Epithelial cell of prostate (primary cell): ENCODE measurements around the gene CCDC137.
A peak's percentile ranks its signal among the peaks of the same experiment; 100 is the strongest.

Experiments
- DNase-seq: peaks from one replicate; pipeline ENCODE4 v3.0.0-alpha.2; 2011; ENCODE audit warnings: low read depth, low spot score
- H3K27ac ChIP-seq: fragments of 450-650 bp; 2 replicates; pipeline ENCODE4 v1.5.1; 2017; ENCODE audit warnings: mild to moderate bottlenecking

The CCDC137 gene

GRCh38 chr17:81697261-81698044, 30.9 kb downstream of the CCDC137 start:
- no peak overlapping the region for H3K27ac ChIP-seq
- no peak for DNase-seq

GRCh38 chr17:81700353-81701287, 34.1 kb downstream of the CCDC137 start:
- DNase-seq, result no peak
- H3K27ac ChIP-seq, result no peak overlapping the region

GRCh38 chr17:81701288-81702071, 34.9 kb downstream of the CCDC137 start:
- peak overlapping the region; percentile 90 for H3K27ac ChIP-seq
- no peak for DNase-seq

- H3K27ac ChIP-seq, result peak within 1 kb of the TSS; percentile 90
- peak; percentile 55 for DNase-seq
Measured at GRCh38 chr17:81702934-81703746, 36.6 kb downstream of the CCDC137 start, which contains the start of gene MRPL12. TSS of gene MRPL12 (plus strand) at chr17:81703367. CDS start at chr17:81703502, 135 bp downstream.

DNA sequence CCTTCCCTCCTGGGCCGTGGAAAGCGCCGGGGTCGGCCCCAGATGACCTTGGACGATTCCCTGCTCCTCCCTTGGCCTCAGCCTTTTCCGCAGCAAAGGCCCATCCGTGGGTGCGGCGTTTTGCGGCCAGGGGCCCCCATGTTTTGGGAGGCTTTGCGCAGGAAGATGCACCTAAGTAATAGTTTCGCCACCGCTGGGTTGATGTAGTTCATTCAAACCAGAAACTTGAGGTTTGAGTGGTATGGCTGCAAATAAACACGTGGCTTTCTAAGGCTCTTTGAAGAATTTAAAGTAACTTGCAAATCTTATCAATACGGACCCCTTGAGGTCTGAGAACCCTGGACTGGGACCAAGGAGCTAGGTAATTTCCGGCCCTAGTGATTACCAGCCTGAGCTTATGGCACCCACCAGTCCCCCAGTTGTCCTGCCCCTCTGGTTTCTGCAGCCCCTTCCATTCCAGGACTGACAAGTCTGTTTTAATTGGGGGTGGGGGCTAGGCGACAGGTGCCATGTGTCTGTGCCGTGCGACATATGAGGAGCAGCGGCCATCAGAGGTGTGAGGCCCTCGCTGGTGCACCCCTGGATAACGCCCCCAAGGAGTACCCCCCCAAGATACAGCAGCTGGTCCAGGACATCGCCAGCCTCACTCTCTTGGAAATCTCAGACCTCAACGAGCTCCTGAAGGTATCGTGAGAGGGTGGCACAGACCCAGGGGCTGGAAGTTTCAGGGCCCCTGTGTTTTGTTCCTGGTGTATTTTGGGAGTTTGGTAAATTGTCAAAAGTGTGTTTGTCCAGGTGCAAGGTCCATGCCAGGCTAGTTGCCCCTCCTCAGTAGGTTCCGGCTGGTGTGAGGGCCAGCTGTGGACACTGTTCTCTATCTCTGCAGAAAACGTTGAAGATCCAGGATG, 37.5 kb downstream of the CCDC137 start:
- H3K27ac ChIP-seq, result peak overlapping the region; percentile 90
- DNase-seq, result no peak

DNA sequence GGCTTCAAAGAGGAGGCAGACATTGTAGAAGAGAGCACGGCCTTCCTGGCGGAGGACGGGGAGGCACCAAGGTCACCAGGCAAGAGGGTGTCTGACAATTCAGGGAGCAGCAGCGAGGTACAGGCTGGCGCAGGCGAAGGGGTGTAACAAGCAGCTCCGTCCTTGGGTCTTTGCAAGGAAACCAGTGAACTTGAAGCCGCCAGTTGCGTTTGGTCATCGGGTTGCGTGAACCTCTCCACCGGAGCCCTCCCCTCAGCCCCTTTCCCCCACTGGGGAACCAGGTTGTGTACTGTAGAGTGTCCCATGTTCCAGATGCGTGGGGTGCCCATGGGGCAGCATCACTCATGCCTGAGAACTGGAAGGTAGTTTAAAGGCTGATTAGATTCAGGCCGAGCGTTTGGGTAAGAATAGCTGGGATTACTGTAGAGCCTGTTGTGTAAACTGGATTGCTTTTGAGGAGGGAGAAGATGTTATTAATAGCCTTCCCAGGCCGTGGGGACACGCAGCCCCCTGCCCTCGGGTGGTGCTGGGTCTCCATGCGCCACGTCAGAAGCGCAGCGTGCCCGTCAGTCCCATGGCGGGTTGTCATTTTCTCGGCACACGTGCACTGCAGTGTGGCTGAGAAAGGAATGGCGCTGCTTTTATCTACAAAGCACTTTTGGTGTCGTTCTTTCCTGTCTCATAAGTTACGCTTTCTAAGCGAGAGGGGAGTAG, 39.1 kb downstream of the CCDC137 start:
- no peak overlapping the region for H3K27ac ChIP-seq
- DNase-seq, result no peak

DNA sequence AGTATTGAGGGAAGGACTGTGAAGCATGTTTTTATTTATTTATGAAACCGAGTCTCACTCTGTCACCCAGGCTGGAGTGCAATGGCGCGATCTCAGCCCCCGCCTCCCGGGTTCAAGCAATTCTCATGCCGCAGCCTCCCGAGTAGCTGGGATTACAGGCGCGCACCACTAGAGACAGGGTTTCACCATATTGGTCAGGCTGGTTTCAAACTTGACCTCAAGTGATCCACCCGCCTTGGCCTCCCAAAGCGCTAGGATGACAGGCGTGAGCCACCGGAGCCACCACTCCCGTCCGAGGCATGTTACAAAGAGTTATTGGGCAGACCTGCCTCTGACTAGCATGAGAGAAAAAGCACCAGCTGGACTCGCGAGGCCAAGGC, 39.7 kb downstream of the CCDC137 start:
- no peak overlapping the region for H3K27ac ChIP-seq
- no peak for DNase-seq

DNA sequence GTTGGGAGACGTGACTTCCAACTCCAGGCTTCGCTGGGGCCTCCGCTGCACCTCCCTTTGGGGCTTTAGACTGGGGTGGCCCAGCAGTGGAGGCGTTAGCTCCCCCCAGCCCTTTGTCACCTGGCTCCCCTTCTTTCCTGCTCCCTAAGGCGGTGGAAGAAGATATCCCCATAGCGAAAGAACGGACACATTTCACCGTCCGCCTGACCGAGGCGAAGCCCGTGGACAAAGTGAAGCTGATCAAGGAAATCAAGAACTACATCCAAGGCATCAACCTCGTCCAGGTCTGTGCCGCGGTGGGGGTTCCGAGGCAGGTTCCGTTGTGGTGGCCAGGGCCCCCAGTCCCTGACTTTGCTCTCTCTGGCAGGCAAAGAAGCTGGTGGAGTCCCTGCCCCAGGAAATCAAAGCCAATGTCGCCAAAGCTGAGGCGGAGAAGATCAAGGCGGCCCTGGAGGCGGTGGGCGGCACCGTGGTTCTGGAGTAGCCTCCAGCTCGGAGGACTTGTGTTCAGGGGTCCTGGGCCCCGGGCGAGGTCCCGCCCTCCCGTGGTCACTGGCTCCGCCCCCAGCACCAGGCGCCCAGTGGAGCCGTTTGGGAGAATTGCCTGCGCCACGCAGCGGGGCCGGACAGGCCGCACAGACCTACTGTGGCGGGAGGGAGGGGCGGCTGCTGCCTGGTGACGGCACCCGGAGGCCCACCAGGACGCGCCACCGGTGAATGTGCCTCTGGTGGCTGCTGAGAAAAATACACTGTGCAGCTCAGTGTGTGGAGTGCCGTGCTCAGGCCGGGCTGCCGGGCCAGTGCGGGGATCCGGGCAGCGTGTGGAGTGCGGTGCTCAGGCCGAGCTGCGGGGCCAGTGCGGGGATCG, 40.5 kb downstream of the CCDC137 start:
- no peak for DNase-seq
- H3K27ac ChIP-seq, result no peak overlapping the region

- no peak for DNase-seq
- H3K27ac ChIP-seq, result no peak overlapping the region
Measured at GRCh38 chr17:81707725-81708646, 41.4 kb downstream of the CCDC137 start.

DNA sequence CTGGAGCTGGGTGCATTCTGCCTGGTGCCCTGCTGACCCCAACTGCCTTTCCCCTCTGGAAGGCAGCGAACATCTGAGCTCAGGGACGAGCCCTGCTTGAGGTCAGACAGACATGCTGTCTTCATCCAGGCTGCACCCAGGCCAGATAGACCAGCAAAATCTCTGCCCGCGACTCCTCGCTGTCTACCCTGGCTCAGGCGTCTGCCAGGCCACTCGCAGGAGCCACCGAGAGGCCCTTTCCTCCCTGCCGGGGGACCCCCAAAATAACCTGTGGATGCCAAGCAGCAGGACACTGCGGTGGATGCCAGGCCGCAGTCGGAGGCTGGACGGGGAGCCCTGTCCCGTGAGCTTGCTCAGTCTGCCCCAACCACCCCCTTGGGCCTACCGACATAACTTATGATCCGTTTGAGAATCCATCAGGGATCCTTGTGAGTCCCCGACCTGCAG, 42.2 kb downstream of the CCDC137 start:
- no peak overlapping the region for H3K27ac ChIP-seq
- DNase-seq, result no peak

DNA sequence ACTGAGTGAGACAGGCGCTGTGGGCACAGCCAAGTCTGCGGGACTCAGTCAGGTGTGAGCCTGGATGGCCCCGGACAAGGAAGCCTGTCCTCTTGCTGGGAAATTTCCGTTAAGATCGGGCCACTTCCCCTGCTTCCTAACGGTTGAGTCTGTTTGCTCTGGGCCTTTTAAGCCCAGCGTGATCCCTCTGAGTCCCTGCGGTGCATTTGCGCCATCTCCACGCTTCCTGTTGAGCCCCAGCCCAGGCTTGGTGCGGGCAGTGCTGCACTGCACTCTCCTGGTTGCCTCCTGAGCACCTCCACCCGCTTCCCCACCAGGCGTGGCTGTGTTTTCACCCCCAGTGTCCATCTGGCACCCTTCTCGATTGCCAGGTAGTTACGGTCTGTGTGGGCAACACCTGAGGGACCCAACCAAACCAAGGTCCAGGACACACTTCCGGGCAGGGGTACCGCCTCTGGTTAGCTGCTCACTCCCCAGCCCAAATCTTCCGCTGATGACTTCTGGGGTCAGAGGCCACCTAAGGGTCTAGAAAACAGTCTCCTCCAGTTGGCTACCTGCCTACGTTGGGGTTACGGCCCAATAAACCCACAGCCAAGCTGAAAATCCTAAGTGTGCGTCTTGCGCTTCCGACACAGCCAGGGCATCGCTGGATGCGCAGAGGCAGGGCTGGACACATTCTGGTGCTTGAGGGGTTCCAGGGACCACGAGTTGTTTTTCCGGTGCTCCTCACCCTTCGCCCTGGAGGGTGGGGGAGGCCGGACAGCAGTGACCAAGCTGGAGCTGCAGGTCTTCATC, 44.2 kb downstream of the CCDC137 start:
- H3K27ac ChIP-seq, result peak overlapping the region; percentile 64
- DNase-seq, result no peak

DNA sequence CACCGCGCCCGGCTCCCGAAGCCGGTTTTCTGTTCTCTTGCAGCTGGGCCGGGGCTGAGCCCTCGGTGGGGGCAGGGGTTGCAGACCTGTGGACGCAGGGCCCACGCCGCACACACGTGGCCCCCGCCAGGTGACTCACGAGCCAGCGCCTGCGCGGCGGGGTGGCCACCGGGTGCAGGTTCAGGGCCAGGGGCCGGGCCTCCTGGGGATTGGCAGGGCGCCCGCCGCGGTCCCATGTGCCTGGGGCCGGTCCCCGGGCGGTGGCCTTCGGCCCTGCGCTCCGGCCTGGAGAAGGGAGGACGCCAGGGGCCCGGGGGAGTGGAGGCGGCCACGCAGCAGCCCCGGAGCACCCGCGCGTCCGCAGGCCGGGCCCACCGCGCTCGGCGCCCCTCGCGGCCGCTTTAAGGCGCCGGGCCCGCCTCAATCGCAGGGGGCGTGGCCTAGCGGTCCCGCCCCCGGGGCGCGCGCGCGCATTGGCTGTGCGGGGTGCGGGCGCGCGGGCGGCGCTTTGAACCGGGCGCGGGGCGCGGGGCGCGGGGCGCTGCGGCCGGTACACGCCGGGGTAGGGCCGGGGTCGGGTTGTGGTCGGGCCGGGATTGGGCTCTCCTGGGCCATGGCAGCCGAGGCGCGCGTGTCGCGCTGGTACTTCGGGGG, 45.4 kb downstream of the CCDC137 start, which contains the start of gene SLC25A10:
Gene SLC25A10 (plus strand): TSS at position 471 of the 654 bp plus-strand sequence. CDS start 143 bp downstream, at position 614.
- H3K27ac ChIP-seq, result peak within 1 kb of the TSS; percentile 64

GRCh38 chr17:81712468-81713003, 46.0 kb downstream of the CCDC137 start:
- no peak for DNase-seq
- H3K27ac ChIP-seq, result peak overlapping the region; percentile 64

More for the DNA sequence above, 45.4 kb downstream of the CCDC137 start, which contains the start of gene SLC25A10:
- no peak for DNase-seq

DNA sequence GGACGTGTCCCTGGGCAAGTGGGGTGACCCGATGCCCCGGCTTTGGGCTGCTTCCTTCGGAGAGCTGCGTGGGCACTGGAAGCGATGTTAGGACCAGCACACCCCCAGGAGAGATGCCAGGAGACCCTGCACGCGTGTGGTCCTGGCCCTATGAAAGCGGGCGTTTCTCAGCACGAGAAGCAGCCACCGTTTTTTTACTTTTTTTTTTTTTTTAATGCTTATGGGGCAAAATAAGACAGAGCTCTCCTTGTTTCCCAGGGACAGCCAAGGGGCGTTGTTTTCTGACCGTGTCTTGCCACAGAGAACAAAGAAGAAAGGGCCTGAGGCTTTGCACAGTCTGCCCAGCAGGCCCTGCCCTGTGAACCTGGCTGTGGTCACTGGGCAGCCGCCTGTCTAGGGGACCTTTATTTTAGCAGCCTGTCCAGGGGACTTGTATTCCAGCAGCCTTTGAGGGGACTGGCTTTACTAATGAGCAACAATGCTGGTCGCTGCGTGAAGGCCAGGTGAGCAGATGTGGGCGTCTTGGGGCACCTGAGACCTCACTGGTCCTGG, 46.5 kb downstream of the CCDC137 start:
- no peak overlapping the region for H3K27ac ChIP-seq
- no peak for DNase-seq
